ENCODE measurements around the gene SETMAR.

SETMAR gene

DNA sequence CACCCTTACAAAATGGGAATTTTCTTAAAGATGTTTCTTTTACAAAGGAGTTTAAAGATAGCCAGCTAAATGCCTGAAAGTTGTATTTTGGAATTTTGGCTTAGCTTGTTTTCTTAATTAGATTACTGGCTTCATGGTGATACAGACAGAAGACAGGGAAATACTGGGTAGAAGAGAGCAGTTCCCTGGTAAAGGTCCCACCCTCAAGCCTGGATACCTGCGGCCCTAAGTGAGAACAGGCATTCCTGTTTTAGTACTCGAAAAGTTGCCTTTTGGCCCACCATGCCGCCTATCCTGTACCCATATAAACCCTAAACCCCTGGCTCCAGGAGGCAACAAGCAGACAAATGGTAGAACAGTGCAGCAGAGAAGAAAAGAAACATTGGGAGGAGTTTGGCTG is 29.4 kb downstream of the SETMAR start:
- H3K9me3 ChIP-seq (ENCODE audit: control insufficient read depth, low read length) = no peaks in the 10 kb centered on the region
- H3K4me3 ChIP-seq (ENCODE audit: insufficient read depth, low read depth, low read length, poor library complexity, severe bottlenecking) = no peak overlapping the region
- DNase-seq = no peak
- H3K27me3 ChIP-seq (replicated peaks; ENCODE audit: control insufficient read depth, insufficient read depth, low read length, poor library complexity, severe bottlenecking) = no peaks in the 10 kb centered on the region
- H3K4me1 ChIP-seq (ENCODE audit: control insufficient read depth, insufficient read depth, low read length, poor library complexity, severe bottlenecking) = no peaks in the 10 kb centered on the region
- H3K27ac ChIP-seq (ENCODE audit: insufficient read depth, low read length, poor library complexity, severe bottlenecking) = no peak overlapping the region
- no peaks in the 10 kb centered on the region for H3K36me3 ChIP-seq (ENCODE audit: control insufficient read depth, insufficient read depth, low read length)

DNA sequence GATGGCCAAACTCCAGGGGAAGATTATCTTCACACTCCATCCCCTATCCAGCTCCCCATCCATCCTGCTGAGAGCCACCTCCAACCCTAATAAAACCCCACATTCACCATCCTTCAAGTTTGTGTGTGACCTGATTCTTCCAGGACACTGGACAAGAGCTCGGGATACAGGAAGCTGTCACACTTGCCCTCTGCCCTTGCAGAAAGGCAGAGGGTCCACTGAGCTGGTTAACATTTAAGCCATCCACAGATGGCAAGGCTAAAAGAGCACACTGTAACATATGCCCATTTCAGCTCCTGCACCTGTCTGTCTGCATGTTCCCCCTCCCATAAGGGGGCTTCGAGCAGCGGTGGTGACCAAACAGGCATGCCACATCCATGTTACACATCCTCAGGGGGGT is 29.8 kb downstream of the SETMAR start:
- no peaks in the 10 kb centered on the region for H3K9me3 ChIP-seq (ENCODE audit: control insufficient read depth, low read length)
- DNase-seq = no peak
- no peak overlapping the region for H3K4me3 ChIP-seq (ENCODE audit: insufficient read depth, low read depth, low read length, poor library complexity, severe bottlenecking)
- H3K27ac ChIP-seq (ENCODE audit: insufficient read depth, low read length, poor library complexity, severe bottlenecking) = no peak overlapping the region
- no peaks in the 10 kb centered on the region for H3K4me1 ChIP-seq (ENCODE audit: control insufficient read depth, insufficient read depth, low read length, poor library complexity, severe bottlenecking)
- H3K36me3 ChIP-seq (ENCODE audit: control insufficient read depth, insufficient read depth, low read length) = no peaks in the 10 kb centered on the region
- H3K27me3 ChIP-seq (replicated peaks; ENCODE audit: control insufficient read depth, insufficient read depth, low read length, poor library complexity, severe bottlenecking) = no peaks in the 10 kb centered on the region

DNA sequence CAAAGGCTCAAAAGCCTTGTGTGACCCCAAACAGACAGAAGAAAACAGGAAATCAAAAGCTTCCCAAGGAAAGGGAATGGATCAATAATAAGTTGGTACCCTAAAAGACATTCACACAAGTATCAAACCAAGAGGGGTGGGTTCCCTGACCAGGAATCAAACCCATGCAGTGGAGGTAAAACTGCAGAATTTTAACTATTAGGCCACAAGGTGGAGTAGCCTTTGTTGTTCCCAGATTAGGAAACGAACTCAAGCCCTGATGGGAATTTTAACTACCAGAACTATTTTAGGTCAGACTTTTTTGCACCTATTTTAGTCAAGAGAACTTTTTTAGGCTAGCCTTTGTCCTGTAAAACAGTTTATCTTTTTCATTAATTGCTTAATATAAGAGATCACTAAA is 31.4 kb downstream of the SETMAR start:
- H3K4me1 ChIP-seq (ENCODE audit: control insufficient read depth, insufficient read depth, low read length, poor library complexity, severe bottlenecking) = no peaks in the 10 kb centered on the region
- no peak for DNase-seq
- no peaks in the 10 kb centered on the region for H3K27me3 ChIP-seq (replicated peaks; ENCODE audit: control insufficient read depth, insufficient read depth, low read length, poor library complexity, severe bottlenecking)
- no peak overlapping the region for H3K27ac ChIP-seq (ENCODE audit: insufficient read depth, low read length, poor library complexity, severe bottlenecking)
- H3K9me3 ChIP-seq (ENCODE audit: control insufficient read depth, low read length) = no peaks in the 10 kb centered on the region
- H3K4me3 ChIP-seq (ENCODE audit: insufficient read depth, low read depth, low read length, poor library complexity, severe bottlenecking) = no peak overlapping the region
- H3K36me3 ChIP-seq (ENCODE audit: control insufficient read depth, insufficient read depth, low read length) = no peaks in the 10 kb centered on the region

GRCh38 chr3:4335840-4336562 is 32.8 kb downstream of the SETMAR start:
- Histone ChIP-seq H3K4me3 (ENCODE audit: insufficient read depth, low read depth, low read length, poor library complexity, severe bottlenecking) (no peak overlapping the region), H3K27me3 (replicated peaks; ENCODE audit: control insufficient read depth, insufficient read depth, low read length, poor library complexity, severe bottlenecking) (no peaks in the 10 kb centered on the region), H3K4me1 (ENCODE audit: control insufficient read depth, insufficient read depth, low read length, poor library complexity, severe bottlenecking) (no peaks in the 10 kb centered on the region), H3K36me3 (ENCODE audit: control insufficient read depth, insufficient read depth, low read length) (no peaks in the 10 kb centered on the region), H3K27ac (ENCODE audit: insufficient read depth, low read length, poor library complexity, severe bottlenecking) (no peak overlapping the region), H3K9me3 (ENCODE audit: control insufficient read depth, low read length) (no peaks in the 10 kb centered on the region)
- no peak for DNase-seq

- Histone ChIP-seq H3K27me3 (replicated peaks; ENCODE audit: control insufficient read depth, insufficient read depth, low read length, poor library complexity, severe bottlenecking) (no peaks in the 10 kb centered on the region), H3K27ac (ENCODE audit: insufficient read depth, low read length, poor library complexity, severe bottlenecking) (no peak overlapping the region), H3K9me3 (ENCODE audit: control insufficient read depth, low read length) (no peaks in the 10 kb centered on the region), H3K36me3 (ENCODE audit: control insufficient read depth, insufficient read depth, low read length) (no peaks in the 10 kb centered on the region), H3K4me3 (ENCODE audit: insufficient read depth, low read depth, low read length, poor library complexity, severe bottlenecking) (no peak overlapping the region), H3K4me1 (ENCODE audit: control insufficient read depth, insufficient read depth, low read length, poor library complexity, severe bottlenecking) (no peaks in the 10 kb centered on the region)
- DNase-seq = no peak
Measured at GRCh38 chr3:4336850-4337546, 33.8 kb downstream of the SETMAR start.

- no peaks in the 10 kb centered on the region for H3K9me3 ChIP-seq (ENCODE audit: control insufficient read depth, low read length)
- no peak overlapping the region for H3K4me3 ChIP-seq (ENCODE audit: insufficient read depth, low read depth, low read length, poor library complexity, severe bottlenecking)
- DNase-seq = no peak
- H3K36me3 ChIP-seq (ENCODE audit: control insufficient read depth, insufficient read depth, low read length) = no peaks in the 10 kb centered on the region
- no peak overlapping the region for H3K27ac ChIP-seq (ENCODE audit: insufficient read depth, low read length, poor library complexity, severe bottlenecking)
- H3K27me3 ChIP-seq (replicated peaks; ENCODE audit: control insufficient read depth, insufficient read depth, low read length, poor library complexity, severe bottlenecking) = no peaks in the 10 kb centered on the region
- no peaks in the 10 kb centered on the region for H3K4me1 ChIP-seq (ENCODE audit: control insufficient read depth, insufficient read depth, low read length, poor library complexity, severe bottlenecking)
Measured at GRCh38 chr3:4338751-4339150, 35.6 kb downstream of the SETMAR start.

- H3K36me3 ChIP-seq (ENCODE audit: control insufficient read depth, insufficient read depth, low read length) = no peaks in the 10 kb centered on the region
- no peaks in the 10 kb centered on the region for H3K9me3 ChIP-seq (ENCODE audit: control insufficient read depth, low read length)
- H3K4me1 ChIP-seq (ENCODE audit: control insufficient read depth, insufficient read depth, low read length, poor library complexity, severe bottlenecking) = no peaks in the 10 kb centered on the region
- no peak overlapping the region for H3K4me3 ChIP-seq (ENCODE audit: insufficient read depth, low read depth, low read length, poor library complexity, severe bottlenecking)
- no peaks in the 10 kb centered on the region for H3K27me3 ChIP-seq (replicated peaks; ENCODE audit: control insufficient read depth, insufficient read depth, low read length, poor library complexity, severe bottlenecking)
- no peak for DNase-seq
- H3K27ac ChIP-seq (ENCODE audit: insufficient read depth, low read length, poor library complexity, severe bottlenecking) = no peak overlapping the region
Measured at GRCh38 chr3:4340077-4340410, 36.9 kb downstream of the SETMAR start.

- Histone ChIP-seq H3K4me3 (ENCODE audit: insufficient read depth, low read depth, low read length, poor library complexity, severe bottlenecking) (no peak overlapping the region), H3K27ac (ENCODE audit: insufficient read depth, low read length, poor library complexity, severe bottlenecking) (no peak overlapping the region)
Measured at GRCh38 chr3:4340411-4341335, 37.5 kb downstream of the SETMAR start.

GRCh38 chr3:4341336-4341675 is 38.1 kb downstream of the SETMAR start:
- H3K27ac ChIP-seq (ENCODE audit: insufficient read depth, low read length, poor library complexity, severe bottlenecking) = no peak overlapping the region
- no peaks in the 10 kb centered on the region for H3K27me3 ChIP-seq (replicated peaks; ENCODE audit: control insufficient read depth, insufficient read depth, low read length, poor library complexity, severe bottlenecking)
- no peaks in the 10 kb centered on the region for H3K36me3 ChIP-seq (ENCODE audit: control insufficient read depth, insufficient read depth, low read length)
- no peaks in the 10 kb centered on the region for H3K4me1 ChIP-seq (ENCODE audit: control insufficient read depth, insufficient read depth, low read length, poor library complexity, severe bottlenecking)
- no peak overlapping the region for H3K4me3 ChIP-seq (ENCODE audit: insufficient read depth, low read depth, low read length, poor library complexity, severe bottlenecking)
- no peaks in the 10 kb centered on the region for H3K9me3 ChIP-seq (ENCODE audit: control insufficient read depth, low read length)
- no peak for DNase-seq

More at GRCh38 chr3:4340411-4341335, 37.5 kb downstream of the SETMAR start:
- Histone ChIP-seq H3K36me3 (ENCODE audit: control insufficient read depth, insufficient read depth, low read length) (no peaks in the 10 kb centered on the region), H3K27me3 (replicated peaks; ENCODE audit: control insufficient read depth, insufficient read depth, low read length, poor library complexity, severe bottlenecking) (no peaks in the 10 kb centered on the region), H3K9me3 (ENCODE audit: control insufficient read depth, low read length) (no peaks in the 10 kb centered on the region), H3K4me1 (ENCODE audit: control insufficient read depth, insufficient read depth, low read length, poor library complexity, severe bottlenecking) (no peaks in the 10 kb centered on the region)
- no peak for DNase-seq

GRCh38 chr3:4343258-4343657 is 40.1 kb downstream of the SETMAR start:
- no peaks in the 10 kb centered on the region for H3K36me3 ChIP-seq (ENCODE audit: control insufficient read depth, insufficient read depth, low read length)
- no peak for DNase-seq

More at GRCh38 chr3:4343258-4343657, 40.1 kb downstream of the SETMAR start:
- Histone ChIP-seq H3K9me3 (ENCODE audit: control insufficient read depth, low read length) (no peaks in the 10 kb centered on the region), H3K4me1 (ENCODE audit: control insufficient read depth, insufficient read depth, low read length, poor library complexity, severe bottlenecking) (no peaks in the 10 kb centered on the region), H3K27ac (ENCODE audit: insufficient read depth, low read length, poor library complexity, severe bottlenecking) (no peak overlapping the region), H3K27me3 (replicated peaks; ENCODE audit: control insufficient read depth, insufficient read depth, low read length, poor library complexity, severe bottlenecking) (no peaks in the 10 kb centered on the region), H3K4me3 (ENCODE audit: insufficient read depth, low read depth, low read length, poor library complexity, severe bottlenecking) (no peak overlapping the region)

Measured in effector memory CD4-positive, alpha-beta T cell (primary cell).